HEK293T (cell line): ENCODE measurements around the gene CCR8.

Experiments
- FOXM1 ChIP-seq: fragments of 450-650 bp; IDR thresholded peaks from 2 replicates; pipeline ENCODE4 v1.6.1; 2017; ENCODE audit warnings: mild to moderate bottlenecking, borderline replicate concordance
- NFRKB ChIP-seq: fragments of 450-650 bp; IDR thresholded peaks from 2 replicates; pipeline ENCODE4 v1.6.1; 2016; ENCODE audit warnings: mild to moderate bottlenecking, moderate library complexity
- SP1 ChIP-seq: fragments of 450-650 bp; IDR thresholded peaks from 2 replicates; pipeline ENCODE4 v1.6.1; 2017

DNA sequence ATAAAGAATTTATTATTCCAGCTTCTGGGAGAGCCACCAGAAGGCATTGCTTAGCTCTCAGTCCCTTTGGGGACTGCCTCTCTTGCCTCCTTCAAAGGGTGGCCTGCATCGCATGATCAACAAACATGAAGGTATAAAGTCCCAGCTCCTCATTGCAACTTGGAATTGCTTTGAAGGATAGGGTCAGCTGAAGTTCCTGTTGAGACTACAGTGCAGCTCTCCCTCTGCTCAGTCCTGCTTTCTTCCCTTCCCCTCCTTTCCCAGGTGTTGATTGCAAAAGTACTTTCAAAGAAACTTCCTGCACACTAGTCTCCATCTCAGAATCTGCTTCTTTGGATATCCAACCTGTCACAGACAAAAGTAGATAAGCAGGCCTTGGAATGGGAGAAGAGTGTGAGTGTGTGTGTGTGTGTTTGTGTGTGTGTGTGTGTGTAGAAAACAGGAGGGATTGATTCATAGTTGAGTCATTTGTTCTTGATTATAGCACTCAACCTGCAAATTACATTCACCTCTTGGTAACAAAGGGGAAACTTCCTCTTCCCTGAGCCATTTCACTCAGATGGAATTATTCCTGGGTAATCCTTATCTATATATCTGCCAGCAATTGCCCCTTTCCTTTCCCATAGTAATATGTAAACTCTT lies 13.7 kb downstream of the CCR8 start:
- no peak for TF ChIP-seq SP1
- no peak for TF ChIP-seq NFRKB
- TF ChIP-seq FOXM1: no peak
